ENCODE measurements around the gene TSHZ2. TPM values are rescaled to one million over a fixed set of nuclear protein-coding genes. Genes with fewer than 3 reads are reported as not detected.
"Not testable (repeated sequence)": the region's sequence is repeated elsewhere in the genome, so short reads cannot be mapped to it uniquely, and the experiment has no call there.

TSHZ2 gene
- total RNA-seq, 2 donors from 2014 or later: 3.3 to 6.2 TPM

GRCh38 chr20:53085720-53086119 is 113.6 kb downstream of the TSHZ2 start:
- H3K4me3 ChIP-seq: no peak overlapping the region
- no peaks in the 10 kb centered on the region for H3K9me3 ChIP-seq

GRCh38 chr20:53087037-53087777 is 115.0 kb downstream of the TSHZ2 start:
- Histone ChIP-seq H3K9me3 (no peaks in the 10 kb centered on the region), H3K36me3 (no peaks in the 10 kb centered on the region), H3K4me3 (no peak overlapping the region), H3K27ac (peak overlapping the region; percentile 20 to 39), H3K4me1 (no peaks in the 10 kb centered on the region), H3K27me3 (no peaks in the 10 kb centered on the region)
- no peak for DNase-seq (ENCODE audit: low spot score)
- no peak for TF ChIP-seq CTCF (IDR thresholded peaks at IDR 0.05)

More at GRCh38 chr20:53085720-53086119, 113.6 kb downstream of the TSHZ2 start:
- Histone ChIP-seq H3K27ac (no peak overlapping the region), H3K27me3 (no peaks in the 10 kb centered on the region), H3K4me1 (no peaks in the 10 kb centered on the region), H3K36me3 (no peaks in the 10 kb centered on the region)
- no peak for DNase-seq (ENCODE audit: low spot score)
- no peak for TF ChIP-seq CTCF (IDR thresholded peaks at IDR 0.05)

GRCh38 chr20:53088786-53089185 is 116.6 kb downstream of the TSHZ2 start:
- TF ChIP-seq CTCF (IDR thresholded peaks at IDR 0.05): no peak
- Histone ChIP-seq H3K27me3 (no peaks in the 10 kb centered on the region), H3K36me3 (no peaks in the 10 kb centered on the region), H3K27ac (no peak overlapping the region), H3K4me1 (no peaks in the 10 kb centered on the region), H3K4me3 (no peak overlapping the region), H3K9me3 (no peaks in the 10 kb centered on the region)
- no peak for DNase-seq (ENCODE audit: low spot score)

- H3K27me3 ChIP-seq; H3K9me3 ChIP-seq; H3K4me3 ChIP-seq; H3K36me3 ChIP-seq; H3K4me1 ChIP-seq; DNase-seq (ENCODE audit: low spot score); H3K27ac ChIP-seq: not testable (repeated sequence)
These were observed 117.7 kb downstream of the TSHZ2 start for GRCh38 chr20:53089851-53090250.

GRCh38 chr20:53091789-53092188 is 119.6 kb downstream of the TSHZ2 start:
- no peak for TF ChIP-seq CTCF (IDR thresholded peaks at IDR 0.05)
- Histone ChIP-seq H3K27me3 (no peaks in the 10 kb centered on the region), H3K4me3 (no peak overlapping the region)

GRCh38 chr20:53092772-53093300 is 120.7 kb downstream of the TSHZ2 start:
- TF ChIP-seq CTCF (IDR thresholded peaks at IDR 0.05): no peak
- H3K9me3 ChIP-seq: no peaks in the 10 kb centered on the region
- no peaks in the 10 kb centered on the region for H3K27me3 ChIP-seq
- no peaks in the 10 kb centered on the region for H3K4me1 ChIP-seq
- H3K36me3 ChIP-seq: no peaks in the 10 kb centered on the region
- H3K27ac ChIP-seq: no peak overlapping the region
- H3K4me3 ChIP-seq: no peak overlapping the region
- no peak for DNase-seq (ENCODE audit: low spot score)

More at GRCh38 chr20:53091789-53092188, 119.6 kb downstream of the TSHZ2 start:
- Histone ChIP-seq H3K9me3 (no peaks in the 10 kb centered on the region), H3K36me3 (no peaks in the 10 kb centered on the region), H3K27ac (no peak overlapping the region), H3K4me1 (no peaks in the 10 kb centered on the region)
- no peak for DNase-seq (ENCODE audit: low spot score)
